Kidney capillary endothelial cell (primary cell): ENCODE measurements around the gene MEF2A.

Source experiments
- DNase-seq: peaks from one replicate; pipeline ENCODE4 v3.0.0-alpha.2; 2018; ENCODE audit warnings: low spot score

Gene MEF2A

GRCh38 chr15:99706557-99707303, 140.9 kb downstream of the MEF2A start:
- DNase-seq, result no peak

- DNase-seq, result no peak
These were observed 141.9 kb downstream of the MEF2A start for GRCh38 chr15:99707473-99708270.

GRCh38 chr15:99708563-99708962, 142.8 kb downstream of the MEF2A start:
- peak; percentile 92 for DNase-seq

- no peak for DNase-seq
These were observed 143.6 kb downstream of the MEF2A start for GRCh38 chr15:99709243-99709986.

GRCh38 chr15:99711625-99712024, 145.8 kb downstream of the MEF2A start:
- no peak for DNase-seq

GRCh38 chr15:99712415-99712814, 146.6 kb downstream of the MEF2A start:
- no peak for DNase-seq

GRCh38 chr15:99716540-99717095, 150.8 kb downstream of the MEF2A start:
- DNase-seq, result no peak

GRCh38 chr15:99717161-99718009, 151.6 kb downstream of the MEF2A start:
- DNase-seq, result no peak

GRCh38 chr15:99718421-99718820, 152.6 kb downstream of the MEF2A start:
- DNase-seq, result no peak

GRCh38 chr15:99719096-99719541, 153.3 kb downstream of the MEF2A start:
- no peak for DNase-seq

- no peak for DNase-seq
These were observed 154.7 kb downstream of the MEF2A start for GRCh38 chr15:99720533-99720932.

GRCh38 chr15:99721104-99721778, 155.5 kb downstream of the MEF2A start:
- DNase-seq, result no peak

GRCh38 chr15:99721896-99722295, 156.1 kb downstream of the MEF2A start:
- no peak for DNase-seq

- no peak for DNase-seq
These were observed 156.6 kb downstream of the MEF2A start for GRCh38 chr15:99722406-99722805.

GRCh38 chr15:99726333-99726732, 160.5 kb downstream of the MEF2A start:
- DNase-seq, result no peak

- DNase-seq, result no peak
These were observed 161.5 kb downstream of the MEF2A start for GRCh38 chr15:99727330-99727729.

- DNase-seq, result no peak
These were observed 161.9 kb downstream of the MEF2A start for GRCh38 chr15:99727733-99728132.

- DNase-seq, result no peak
These were observed 163.1 kb downstream of the MEF2A start for GRCh38 chr15:99728916-99729315.

- DNase-seq, result no peak
These were observed 163.5 kb downstream of the MEF2A start for GRCh38 chr15:99729327-99729726.

GRCh38 chr15:99729920-99730319, 164.1 kb downstream of the MEF2A start:
- peak; percentile 38 for DNase-seq
